GM12801 (cell line): ENCODE data around the gene HSD3B7.

Experiments used
- TF ChIP-seq, protein P1 (sequence below): IDR thresholded peaks from one replicate; pipeline ENCODE4 v1.5.1; 2011; ENCODE audit warnings: control low read depth; ENCODE audit not compliant: insufficient read length; ENCODE audit errors: extremely low read depth

Gene HSD3B7

GRCh38 chr16:30987581-30988190 lies 2.7 kb downstream of the HSD3B7 start:
- TF ChIP-seq, protein P1, sequence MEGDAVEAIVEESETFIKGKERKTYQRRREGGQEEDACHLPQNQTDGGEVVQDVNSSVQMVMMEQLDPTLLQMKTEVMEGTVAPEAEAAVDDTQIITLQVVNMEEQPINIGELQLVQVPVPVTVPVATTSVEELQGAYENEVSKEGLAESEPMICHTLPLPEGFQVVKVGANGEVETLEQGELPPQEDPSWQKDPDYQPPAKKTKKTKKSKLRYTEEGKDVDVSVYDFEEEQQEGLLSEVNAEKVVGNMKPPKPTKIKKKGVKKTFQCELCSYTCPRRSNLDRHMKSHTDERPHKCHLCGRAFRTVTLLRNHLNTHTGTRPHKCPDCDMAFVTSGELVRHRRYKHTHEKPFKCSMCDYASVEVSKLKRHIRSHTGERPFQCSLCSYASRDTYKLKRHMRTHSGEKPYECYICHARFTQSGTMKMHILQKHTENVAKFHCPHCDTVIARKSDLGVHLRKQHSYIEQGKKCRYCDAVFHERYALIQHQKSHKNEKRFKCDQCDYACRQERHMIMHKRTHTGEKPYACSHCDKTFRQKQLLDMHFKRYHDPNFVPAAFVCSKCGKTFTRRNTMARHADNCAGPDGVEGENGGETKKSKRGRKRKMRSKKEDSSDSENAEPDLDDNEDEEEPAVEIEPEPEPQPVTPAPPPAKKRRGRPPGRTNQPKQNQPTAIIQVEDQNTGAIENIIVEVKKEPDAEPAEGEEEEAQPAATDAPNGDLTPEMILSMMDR, result no peak

DNA sequence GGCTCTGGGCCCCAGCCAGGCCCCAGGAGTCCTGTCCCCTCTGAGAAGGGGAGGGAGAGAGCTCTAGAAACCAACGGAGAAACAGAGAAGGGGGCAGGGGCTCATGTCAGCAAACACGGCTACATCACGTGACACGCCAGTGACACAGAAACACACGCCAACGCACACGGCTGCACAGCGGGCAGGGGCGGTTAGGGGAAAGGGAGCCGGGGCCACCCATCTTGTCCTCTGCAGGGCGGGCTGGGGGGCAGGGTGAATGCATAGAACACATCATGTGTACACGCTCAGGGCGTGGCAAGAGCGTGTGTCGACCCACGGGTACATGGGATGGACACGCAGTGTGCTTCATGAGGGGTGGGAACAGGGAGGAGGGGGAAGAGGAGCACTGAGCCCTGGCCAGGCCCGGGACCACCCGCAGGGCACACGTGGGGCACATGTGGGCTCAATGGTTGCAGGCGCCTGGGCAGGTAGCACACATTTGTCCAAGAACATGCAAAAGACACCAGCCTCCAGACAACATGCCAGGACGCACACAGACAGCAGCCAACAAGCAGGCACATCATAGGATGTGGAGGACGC lies 4.6 kb downstream of the HSD3B7 start:
- TF ChIP-seq, protein P1, result no peak

- TF ChIP-seq, protein P1, result no peak
These were observed 5.1 kb downstream of the HSD3B7 start for GRCh38 chr16:30990105-30990504.

DNA sequence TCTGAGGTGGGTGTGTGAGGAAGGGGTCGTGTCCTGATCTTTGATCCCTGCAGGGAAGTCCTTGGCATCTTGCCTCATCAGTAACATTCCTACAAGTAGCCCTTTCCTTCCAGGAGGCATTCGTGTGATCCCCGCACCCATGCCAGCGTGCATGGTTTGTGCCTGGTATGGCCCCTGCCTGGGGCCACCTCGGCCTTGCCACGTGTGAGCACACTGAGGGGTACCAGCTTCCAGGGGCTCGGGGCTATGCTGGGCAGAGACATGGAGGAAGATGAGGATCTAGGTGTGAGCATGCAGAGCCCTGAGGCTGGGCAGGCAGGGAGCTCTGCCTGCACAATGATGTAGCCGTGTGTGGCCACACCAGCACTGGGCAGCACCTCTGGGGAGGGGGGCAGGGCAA lies 6.0 kb downstream of the HSD3B7 start:
- TF ChIP-seq, protein P1, result no peak

- TF ChIP-seq, protein P1, result no peak
These were observed 7.3 kb downstream of the HSD3B7 start for GRCh38 chr16:30992276-30992780.

GRCh38 chr16:30992931-30993816 lies 8.2 kb downstream of the HSD3B7 start:
- TF ChIP-seq, protein P1, result no peak

DNA sequence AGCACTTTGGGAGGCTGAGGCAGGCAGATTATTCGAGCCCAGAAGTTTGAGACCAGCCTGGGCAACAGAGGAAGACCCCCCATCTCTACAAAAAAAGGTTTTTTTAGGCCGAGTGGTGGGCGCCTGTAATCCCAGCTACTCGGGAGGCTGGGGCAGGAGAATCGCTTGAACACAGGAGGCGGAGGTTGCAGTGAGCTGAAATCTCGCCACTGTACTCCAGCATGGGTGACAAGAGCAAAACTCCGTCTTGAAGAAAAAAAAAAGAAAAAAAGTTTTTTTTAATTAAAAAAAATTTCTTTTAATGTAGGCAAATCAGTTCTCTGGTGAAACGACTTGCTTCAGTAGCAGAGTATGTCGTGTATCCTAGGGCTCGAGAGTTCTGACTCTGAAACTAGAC lies 10.9 kb downstream of the HSD3B7 start:
- TF ChIP-seq, protein P1, result no peak
